ENCODE measurements around the gene GTF2I.

- TF ChIP-seq EZH2 (IDR thresholded peaks at IDR 0.05; ENCODE audit: borderline replicate concordance, low read depth, low read length, severe bottlenecking), result no peak
- no peak for TF ChIP-seq CTCF (IDR thresholded peaks at IDR 0.05; ENCODE audit: borderline replicate concordance, extremely low read depth, low read length, poor library complexity, severe bottlenecking)
These were observed 14.9 kb downstream of the GTF2I start for GRCh38 chr7:74672343-74672915.
